Measurements from ENCODE around the gene NPEPPS.

GRCh38 chr17:47649153-47649971 lies 118.5 kb downstream of the NPEPPS start, which contains the start of gene KPNB1:
- TF ChIP-seq POLR2A (IDR thresholded peaks at IDR 0.05; ENCODE audit: low read depth, low read length) (peak; percentile 82), CTCF (IDR thresholded peaks at IDR 0.05; ENCODE audit: extremely low read depth in 1 of 2, insufficient read depth in 1 of 2, low read depth in 1 of 2, low read length in 2 of 2) (no peak), POLR2AphosphoS5 (IDR thresholded peaks at IDR 0.05; ENCODE audit: insufficient read depth, low read depth, low read length) (peak; percentile 78)

Data from endothelial cell of umbilical vein (primary cell).